HCT116 (cell line): ENCODE results near the gene SMAP2. TPM values are rescaled to one million over a fixed set of nuclear protein-coding genes. Genes with fewer than 3 reads are reported as not detected.

Experiments used
- ATAC-seq: fragments of 200-7000 bp; cut with Tn5 transposase; 2 replicates; pipeline ENCODE4 v1.9.1; 2020; ENCODE audit warnings: mild to moderate bottlenecking, moderate library complexity
- BruUV-seq: library from RNA; stranded (reverse); fragments of 400-500 nt; replicated peaks from 2 replicates; lab custom pipeline; 2021; lab: Mats Ljungman, UMichigan
- CTCF ChIA-PET: fragments of 300-600 bp; sonication (Branson Sonifier 250); formaldehyde crosslinking; loops from one replicate; lab custom pipeline; 2021; ENCODE audit warnings: antibody characterized with exemption; lab: Charles Lee
- POLR2A ChIA-PET: fragments of 300-600, 350-600 bp; sonication (Branson Sonifier 250); formaldehyde crosslinking; loops from one replicate; lab custom pipeline; 2021; ENCODE audit warnings: antibody characterized with exemption; lab: Charles Lee
- RAD21 ChIA-PET, 2 experiments: fragments of 300-600 bp; sonication (Branson Sonifier 250); formaldehyde crosslinking; loops; one replicate each; lab custom pipeline; 2023; ENCODE audit warnings: low total read pairs in 2 of 2; ENCODE audit not compliant: uncharacterized antibody in 2 of 2, unreplicated experiment in 2 of 2, low non-redundant PET in 1 of 2; lab: Charles Lee
- DNase-seq: peaks from one replicate; pipeline ENCODE4 v3.0.0-alpha.2; 2010; ENCODE audit warnings: low read depth, low spot score
- H2AFZ ChIP-seq: fragments of 200-600 bp; shearing (Covaris generic), sonication (generic); 2 replicates; pipeline ENCODE4 v1.6.1; 2017; ENCODE audit warnings: low read depth, mixed run types, mixed read lengths, antibody characterized with exemption, low read length; ENCODE audit not compliant: poor library complexity, severe bottlenecking
- H3K27ac ChIP-seq: 2 replicates; pipeline ENCODE4 v1.5.1; 2012; ENCODE audit warnings: low read depth, low read length
- H3K27me3 ChIP-seq: fragments of 200-600 bp; sonication (generic); 2 replicates; pipeline ENCODE4 v1.6.1; 2016; ENCODE audit warnings: mixed run types, low read length, mixed read lengths; ENCODE audit not compliant: insufficient read depth
- H3K36me3 ChIP-seq, 2 experiments: fragments of 200-500 bp in 1 of 2; fragments of 200-600 bp in 1 of 2; sonication (Bioruptor generic) in 1 of 2; sonication (generic) in 1 of 2; 2 replicates each; pipeline versions ENCODE4 v1.5.1 to v1.6.1; 2014 to 2016; ENCODE audit warnings: low read length in 2 of 2, inconsistent platforms in 1 of 2, mixed read lengths in 1 of 2, mixed run types in 1 of 2; ENCODE audit not compliant: insufficient read depth in 2 of 2, control insufficient read depth in 1 of 2
- H3K4me1 ChIP-seq, 2 experiments: fragments of 200-600 bp in 1 of 2; sonication (generic) in 1 of 2; 2 replicates each; pipeline versions ENCODE4 v1.5.1 to v1.6.1; 2012 to 2017; ENCODE audit warnings: low read length in 2 of 2, inconsistent platforms in 1 of 2, mild to moderate bottlenecking in 1 of 2, mixed read lengths in 1 of 2, mixed run types in 1 of 2, moderate library complexity in 1 of 2; ENCODE audit not compliant: insufficient read depth in 2 of 2, control insufficient read depth in 1 of 2
- H3K4me2 ChIP-seq: fragments of 200-600 bp; sonication (generic); 2 replicates; pipeline ENCODE4 v1.6.1; 2017; ENCODE audit warnings: mixed run types, low read length, mixed read lengths
- H3K4me3 ChIP-seq, 2 experiments: fragments of 200-600 bp in 1 of 2; sonication (generic) in 1 of 2; replicated peaks in 1 of 2; 2 replicates each; pipeline ENCODE4 v1.5.1; 2011 to 2016; ENCODE audit warnings: low read length in 2 of 2, control low read depth in 1 of 2, low read depth in 1 of 2, mild to moderate bottlenecking in 1 of 2, mixed read lengths in 1 of 2, mixed run types in 1 of 2
- H3K79me2 ChIP-seq: fragments of 200-600 bp; sonication (generic); 2 replicates; pipeline ENCODE4 v1.6.1; 2017; ENCODE audit warnings: mild to moderate bottlenecking, mixed run types, low read length, moderate library complexity, mixed read lengths; ENCODE audit not compliant: insufficient read depth
- H3K9ac ChIP-seq: fragments of 200-600 bp; sonication (generic); 2 replicates; pipeline ENCODE4 v1.6.1; 2016; ENCODE audit warnings: low read length, mixed read lengths
- H3K9me2 ChIP-seq: fragments of 200-600 bp; sonication (generic), shearing (Covaris generic); 2 replicates; pipeline ENCODE4 v1.6.1; 2017; ENCODE audit warnings: mixed run types, mild to moderate bottlenecking, moderate library complexity; ENCODE audit not compliant: insufficient read depth
- H3K9me3 ChIP-seq, 2 experiments: fragments of 200-500 bp in 1 of 2; fragments of 200-600 bp in 1 of 2; sonication (Bioruptor generic) in 1 of 2; sonication (generic) in 1 of 2; 2 replicates each; pipeline ENCODE4 v1.6.1; 2014 to 2017; ENCODE audit warnings: low read length in 2 of 2, mixed read lengths in 2 of 2, inconsistent platforms in 1 of 2, low read depth in 1 of 2, mild to moderate bottlenecking in 1 of 2, mixed run types in 1 of 2, moderate library complexity in 1 of 2; ENCODE audit not compliant: control insufficient read depth in 1 of 2, insufficient read depth in 1 of 2
- H4K20me1 ChIP-seq: fragments of 200-600 bp; sonication (generic), shearing (Covaris generic); 2 replicates; pipeline ENCODE4 v1.6.1; 2017; ENCODE audit warnings: mixed run types, mild to moderate bottlenecking, moderate library complexity; ENCODE audit not compliant: insufficient read depth
- CEBPB ChIP-seq: IDR thresholded peaks from 2 replicates; pipeline ENCODE4 v1.6.1; 2012; ENCODE audit warnings: low read depth
- EGR1 ChIP-seq: IDR thresholded peaks from 2 replicates; pipeline ENCODE4 v1.6.1; 2012; ENCODE audit warnings: low read depth
- ELF1 ChIP-seq: IDR thresholded peaks from 2 replicates; pipeline ENCODE4 v1.6.1; 2012; ENCODE audit warnings: low read depth, borderline replicate concordance
- EZH2phosphoT487 ChIP-seq: fragments of 200-600 bp; IDR thresholded peaks from 2 replicates; pipeline ENCODE4 v1.6.1; 2018; ENCODE audit warnings: antibody characterized with exemption, borderline replicate concordance
- FOSL1 ChIP-seq: IDR thresholded peaks from 2 replicates; pipeline ENCODE4 v1.6.1; 2012; ENCODE audit warnings: low read depth
- POLR2A ChIP-seq: IDR thresholded peaks from 2 replicates; pipeline ENCODE4 v1.7.0; 2011; ENCODE audit warnings: borderline replicate concordance; ENCODE audit not compliant: insufficient read depth, insufficient read length; ENCODE audit errors: extremely low read depth
- POLR2AphosphoS5 ChIP-seq: IDR thresholded peaks from 2 replicates; pipeline ENCODE4 v1.6.1; 2011; ENCODE audit warnings: mild to moderate bottlenecking, low read depth, low read length, moderate library complexity
- RAD21 ChIP-seq: IDR thresholded peaks from 2 replicates; pipeline ENCODE4 v1.6.1; 2012; ENCODE audit warnings: low read depth, mild to moderate bottlenecking
- SIN3A ChIP-seq: IDR thresholded peaks from 2 replicates; pipeline ENCODE4 v1.6.1; 2012; ENCODE audit warnings: low read depth
- SP1 ChIP-seq: IDR thresholded peaks from 2 replicates; pipeline ENCODE4 v1.6.1; 2012; ENCODE audit warnings: low read depth
- TCF7L2 ChIP-seq: IDR thresholded peaks from 2 replicates; pipeline ENCODE4 v1.7.0; 2011; ENCODE audit warnings: borderline replicate concordance, inconsistent platforms; ENCODE audit not compliant: insufficient read depth, insufficient read length; ENCODE audit errors: extremely low read depth
- YY1 ChIP-seq: IDR thresholded peaks from 2 replicates; pipeline ENCODE4 v1.6.1; 2011; ENCODE audit warnings: low read length, low read depth, moderate library complexity, mild to moderate bottlenecking; ENCODE audit not compliant: insufficient replicate concordance; ENCODE audit errors: extremely low read depth
- ZFX ChIP-seq: fragments of 450-650 bp; IDR thresholded peaks from 2 replicates; pipeline ENCODE4 v1.6.1; 2017
- ZNF274 ChIP-seq: fragments of 200-500 bp; sonication (Bioruptor generic); IDR thresholded peaks from 2 replicates; pipeline ENCODE4 v1.6.1; 2014; ENCODE audit warnings: mild to moderate bottlenecking, low read depth, low read length, inconsistent platforms
- intact Hi-C: fragments of 100-400 bp; cut with micrococcal nuclease; formaldehyde crosslinking; loops from 2 replicates; pipeline ENCODE4 v1.10.0; 2022
- total RNA-seq: library from RNA; stranded (reverse); gene quantifications from one replicate; pipeline ENCODE4 v1.2.1, GENCODE V29; 2021; ENCODE audit not compliant: unreplicated experiment
- TF ChIP-seq, protein P1 (sequence below): IDR thresholded peaks from 2 replicates; pipeline ENCODE4 v1.6.1; 2012
- TF ChIP-seq, protein P2 (sequence below): IDR thresholded peaks from 2 replicates; pipeline ENCODE4 v1.6.1; 2012; ENCODE audit warnings: low read depth
- TF ChIP-seq, protein P3 (sequence below): IDR thresholded peaks from 2 replicates; pipeline ENCODE4 v1.6.1; 2012

SMAP2 gene
- total RNA-seq, 1 experiment from 2014 or later = 16.4 TPM

DNA sequence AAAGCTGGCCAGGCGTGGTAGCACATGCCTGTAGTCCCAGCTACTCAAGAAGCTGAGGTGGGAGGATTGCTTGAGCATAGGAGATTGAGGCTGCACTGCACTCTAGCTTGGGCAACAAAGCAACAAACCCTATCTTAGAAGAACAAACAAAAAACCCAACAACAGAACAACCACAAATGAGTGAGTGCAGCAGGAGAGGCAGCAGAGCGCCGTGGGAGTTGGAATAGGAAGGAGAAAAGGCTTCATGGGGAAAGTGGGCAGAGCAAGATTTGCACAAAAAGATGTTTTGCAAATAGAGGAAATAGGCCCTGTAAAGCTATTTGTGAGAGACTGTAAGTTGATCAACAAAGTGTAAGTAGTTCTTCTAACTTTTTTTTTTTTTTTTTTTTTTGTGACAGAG is 19.6 kb downstream of the SMAP2 start:
- no peak overlapping the region for H3K4me2 ChIP-seq
- ChIA-PET RAD21 (no interaction called here), POLR2A (no interaction called here), CTCF (interaction anchor here (0.6 to 1.6 kb wide), 3 partner anchors 12 to 249 kb away, joined by 3 to 5 read pairs (median 3); no protein-coding TSS in a partner anchor)
- H3K9me2 ChIP-seq = no peaks in the 10 kb centered on the region
- H3K4me1 ChIP-seq = no peaks in the 10 kb centered on the region
- intact Hi-C loops = no loop called here
- ATAC-seq = no peak
- H3K9me3 ChIP-seq = no peaks in the 10 kb centered on the region
- no peak overlapping the region for H2AFZ ChIP-seq
- TF ChIP-seq, protein P1, sequence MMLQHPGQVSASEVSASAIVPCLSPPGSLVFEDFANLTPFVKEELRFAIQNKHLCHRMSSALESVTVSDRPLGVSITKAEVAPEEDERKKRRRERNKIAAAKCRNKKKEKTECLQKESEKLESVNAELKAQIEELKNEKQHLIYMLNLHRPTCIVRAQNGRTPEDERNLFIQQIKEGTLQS = no peak
- TF ChIP-seq SIN3A (no peak), YY1 (no peak), EZH2phosphoT487 (no peak), FOSL1 (no peak), SP1 (no peak), RAD21 (no peak), POLR2AphosphoS5 (no peak), ELF1 (no peak), ZFX (no peak), POLR2A (no peak), EGR1 (no peak), ZNF274 (no peak), TCF7L2 (no peak), CEBPB (no peak)
- TF ChIP-seq, protein P2, sequence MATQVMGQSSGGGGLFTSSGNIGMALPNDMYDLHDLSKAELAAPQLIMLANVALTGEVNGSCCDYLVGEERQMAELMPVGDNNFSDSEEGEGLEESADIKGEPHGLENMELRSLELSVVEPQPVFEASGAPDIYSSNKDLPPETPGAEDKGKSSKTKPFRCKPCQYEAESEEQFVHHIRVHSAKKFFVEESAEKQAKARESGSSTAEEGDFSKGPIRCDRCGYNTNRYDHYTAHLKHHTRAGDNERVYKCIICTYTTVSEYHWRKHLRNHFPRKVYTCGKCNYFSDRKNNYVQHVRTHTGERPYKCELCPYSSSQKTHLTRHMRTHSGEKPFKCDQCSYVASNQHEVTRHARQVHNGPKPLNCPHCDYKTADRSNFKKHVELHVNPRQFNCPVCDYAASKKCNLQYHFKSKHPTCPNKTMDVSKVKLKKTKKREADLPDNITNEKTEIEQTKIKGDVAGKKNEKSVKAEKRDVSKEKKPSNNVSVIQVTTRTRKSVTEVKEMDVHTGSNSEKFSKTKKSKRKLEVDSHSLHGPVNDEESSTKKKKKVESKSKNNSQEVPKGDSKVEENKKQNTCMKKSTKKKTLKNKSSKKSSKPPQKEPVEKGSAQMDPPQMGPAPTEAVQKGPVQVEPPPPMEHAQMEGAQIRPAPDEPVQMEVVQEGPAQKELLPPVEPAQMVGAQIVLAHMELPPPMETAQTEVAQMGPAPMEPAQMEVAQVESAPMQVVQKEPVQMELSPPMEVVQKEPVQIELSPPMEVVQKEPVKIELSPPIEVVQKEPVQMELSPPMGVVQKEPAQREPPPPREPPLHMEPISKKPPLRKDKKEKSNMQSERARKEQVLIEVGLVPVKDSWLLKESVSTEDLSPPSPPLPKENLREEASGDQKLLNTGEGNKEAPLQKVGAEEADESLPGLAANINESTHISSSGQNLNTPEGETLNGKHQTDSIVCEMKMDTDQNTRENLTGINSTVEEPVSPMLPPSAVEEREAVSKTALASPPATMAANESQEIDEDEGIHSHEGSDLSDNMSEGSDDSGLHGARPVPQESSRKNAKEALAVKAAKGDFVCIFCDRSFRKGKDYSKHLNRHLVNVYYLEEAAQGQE = no peak
- TF ChIP-seq, protein P3, sequence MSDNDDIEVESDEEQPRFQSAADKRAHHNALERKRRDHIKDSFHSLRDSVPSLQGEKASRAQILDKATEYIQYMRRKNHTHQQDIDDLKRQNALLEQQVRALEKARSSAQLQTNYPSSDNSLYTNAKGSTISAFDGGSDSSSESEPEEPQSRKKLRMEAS = no peak
- DNase-seq = no peak
- H3K27ac ChIP-seq = no peak overlapping the region
- no peak overlapping the region for H3K4me3 ChIP-seq
- no peaks in the 10 kb centered on the region for H3K36me3 ChIP-seq
- H3K79me2 ChIP-seq = no peaks in the 10 kb centered on the region
- BruUV-seq = no TSS peak
- H3K9ac ChIP-seq = no peak overlapping the region
- no peaks in the 10 kb centered on the region for H3K27me3 ChIP-seq
- no peaks in the 10 kb centered on the region for H4K20me1 ChIP-seq
